Measurements from ENCODE around the gene ANK3.

ANK3 gene

DNA sequence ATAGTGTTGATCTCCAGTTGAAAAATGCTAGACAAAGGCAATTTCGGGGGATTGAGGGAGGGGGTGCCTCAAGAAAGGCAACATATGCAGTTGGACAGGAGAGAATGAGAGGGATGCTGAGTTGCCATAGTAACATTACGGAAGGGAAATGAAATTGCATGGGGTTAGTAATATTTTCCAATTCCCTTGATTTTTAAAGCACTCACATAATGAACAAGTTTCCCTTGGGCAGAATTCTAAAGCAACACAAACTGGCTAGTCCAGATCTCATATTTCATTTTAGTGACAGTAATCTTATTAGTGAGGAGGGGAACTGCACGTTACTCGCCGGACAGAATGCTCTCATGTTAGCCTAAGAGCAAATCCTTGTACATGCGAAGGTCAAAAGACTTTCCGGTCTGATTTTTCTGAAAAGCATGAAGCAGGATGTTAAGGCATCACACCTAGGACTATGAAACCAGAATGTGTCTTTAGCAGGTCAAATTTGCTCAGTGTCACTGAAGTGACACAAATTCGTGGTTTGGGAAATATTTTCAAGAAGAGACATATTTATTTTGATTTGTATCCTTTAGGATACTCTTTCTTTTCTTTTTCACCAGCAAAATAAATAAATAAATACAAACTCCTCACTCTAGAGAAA, 165.5 kb downstream of the ANK3 start:
- no peak for DNase-seq (ENCODE audit: low read depth)

DNA sequence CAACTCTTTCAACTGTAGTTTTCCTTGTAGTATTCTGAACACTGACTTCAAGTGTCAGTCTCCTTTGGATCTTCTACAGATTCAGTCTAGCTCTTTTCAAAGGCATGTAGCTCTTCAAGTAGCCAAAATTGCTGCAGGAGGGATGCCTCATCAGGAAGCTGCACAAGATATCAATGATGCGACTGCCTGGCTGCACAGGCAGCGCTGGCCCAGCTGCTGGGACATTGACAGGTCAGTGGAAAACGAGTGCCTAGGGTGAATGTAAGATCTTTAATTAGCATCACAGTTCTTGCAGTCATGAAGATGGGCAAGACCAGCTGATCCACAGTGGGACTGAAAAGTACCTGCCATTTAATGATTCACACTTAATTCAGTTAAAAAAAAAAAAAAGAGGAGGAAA, 167.6 kb downstream of the ANK3 start:
- no peak for DNase-seq (ENCODE audit: low read depth)

DNA sequence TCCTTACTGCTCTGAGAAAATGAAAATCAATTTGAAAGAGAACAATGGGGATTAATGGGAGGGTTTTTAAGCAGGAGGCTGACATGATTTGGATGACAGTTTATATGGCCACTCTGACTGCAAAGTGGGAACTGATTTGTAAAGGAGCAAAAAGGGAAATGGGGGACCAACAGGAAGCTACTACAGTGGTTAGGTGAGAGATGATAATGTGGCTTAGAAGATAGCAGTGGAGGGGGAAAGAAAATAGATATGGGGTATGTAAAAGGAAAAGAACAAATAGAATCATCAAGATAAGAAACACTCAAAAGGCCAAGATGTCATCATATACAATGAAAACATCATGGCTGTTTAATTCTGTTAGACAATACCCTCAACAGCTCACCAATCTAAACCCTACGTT, 177.5 kb downstream of the ANK3 start:
- DNase-seq (ENCODE audit: low read depth), result no peak

- no peak for DNase-seq (ENCODE audit: low read depth)
Measured at GRCh38 chr10:60209874-60210570, 179.7 kb downstream of the ANK3 start.

DNA sequence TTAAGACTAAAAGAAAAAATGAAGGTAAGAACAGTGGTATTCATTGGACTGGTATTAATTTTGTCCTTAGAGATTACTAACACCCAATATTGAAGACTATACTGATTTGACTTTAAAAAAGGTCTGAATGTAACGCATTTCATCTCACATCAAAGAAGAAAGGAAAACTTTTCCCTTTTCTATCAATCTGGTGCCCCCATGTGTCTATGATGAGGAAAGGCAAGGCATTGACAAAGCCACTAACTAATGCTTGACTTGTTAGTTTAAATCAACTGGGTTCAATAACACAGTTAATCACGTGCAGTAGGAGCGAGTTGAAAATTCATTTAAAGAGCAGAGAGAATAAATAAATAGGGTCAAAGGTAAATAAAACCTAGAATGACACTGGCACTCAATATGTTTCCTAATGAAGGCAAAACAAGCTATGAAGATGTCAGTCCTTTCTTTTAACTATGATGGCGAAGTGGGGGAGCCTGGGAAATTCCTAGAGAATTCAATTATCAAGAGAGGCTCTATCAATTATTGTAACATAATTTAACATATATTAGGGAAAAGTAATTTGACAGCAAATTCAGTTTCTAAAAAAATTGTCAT, 180.9 kb downstream of the ANK3 start:
- DNase-seq (ENCODE audit: low read depth), result peak; percentile 40

DNA sequence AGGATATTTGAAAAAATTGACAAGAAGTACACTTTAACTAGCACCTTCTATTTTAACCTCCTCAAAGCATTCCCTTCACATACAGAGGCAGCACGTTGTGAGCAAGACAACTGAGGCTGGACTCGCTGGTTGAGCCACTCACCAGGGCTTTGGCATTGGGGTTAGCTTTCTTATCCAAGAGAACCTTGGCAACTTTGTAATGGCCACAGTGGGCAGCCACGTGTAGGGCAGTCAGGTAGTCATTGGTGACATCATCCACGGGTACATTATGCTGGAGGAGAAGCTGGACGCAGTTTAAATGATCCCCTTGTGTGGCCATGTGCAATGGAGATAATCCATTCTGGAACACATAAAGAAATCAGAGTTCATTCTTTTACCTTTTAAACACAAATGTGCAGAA, 181.8 kb downstream of the ANK3 start:
- DNase-seq (ENCODE audit: low read depth), result no peak

- peak; percentile 58 for DNase-seq (ENCODE audit: low read depth)
Measured at GRCh38 chr10:60206735-60207134, 182.9 kb downstream of the ANK3 start.

GRCh38 chr10:60205741-60206140, 183.9 kb downstream of the ANK3 start:
- no peak for DNase-seq (ENCODE audit: low read depth)

GRCh38 chr10:60203993-60204618, 185.6 kb downstream of the ANK3 start:
- peak; percentile 46 for DNase-seq (ENCODE audit: low read depth)

- DNase-seq (ENCODE audit: low read depth), result no peak
Measured at GRCh38 chr10:60200682-60201053, 189.0 kb downstream of the ANK3 start.

- no peak for DNase-seq (ENCODE audit: low read depth)
Measured at GRCh38 chr10:60200012-60200681, 189.5 kb downstream of the ANK3 start.

DNA sequence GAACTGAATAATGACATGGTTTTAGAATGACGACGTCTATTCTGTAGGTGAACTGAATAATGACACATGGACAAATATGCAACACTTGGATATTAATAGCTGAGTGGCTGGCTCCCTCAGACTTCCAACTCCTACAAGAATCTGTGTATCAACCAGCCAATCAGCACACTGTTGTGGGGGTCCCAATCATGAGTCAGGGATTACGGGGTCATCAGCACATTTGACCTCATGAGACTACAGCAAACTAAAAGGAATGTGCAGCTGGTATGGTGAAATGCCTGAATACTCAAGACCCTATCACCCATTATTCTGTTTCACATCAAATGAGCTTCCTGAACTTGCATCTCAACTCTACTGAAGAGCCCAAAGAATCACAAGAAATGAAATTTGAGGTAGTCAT, 192.5 kb downstream of the ANK3 start:
- DNase-seq (ENCODE audit: low read depth), result peak; percentile 67

DNA sequence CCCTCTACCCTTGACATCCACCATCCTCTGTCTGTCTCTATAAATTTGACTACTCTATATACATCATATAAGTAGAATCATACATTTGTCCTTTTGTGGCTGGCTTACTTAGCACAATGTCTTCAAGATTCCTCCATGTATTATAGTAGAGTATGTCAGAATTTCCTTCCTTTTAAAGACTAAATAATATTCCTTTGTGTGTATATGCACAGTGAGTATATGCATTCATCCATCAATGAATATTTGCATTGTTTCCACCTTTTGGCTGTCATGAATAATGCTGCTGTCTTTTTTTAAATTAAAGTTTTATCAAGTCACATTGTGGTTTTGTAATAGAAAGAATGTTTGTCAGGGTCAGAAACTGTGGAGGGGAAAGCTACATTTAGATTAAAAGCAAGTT, 195.3 kb downstream of the ANK3 start:
- no peak for DNase-seq (ENCODE audit: low read depth)

DNA sequence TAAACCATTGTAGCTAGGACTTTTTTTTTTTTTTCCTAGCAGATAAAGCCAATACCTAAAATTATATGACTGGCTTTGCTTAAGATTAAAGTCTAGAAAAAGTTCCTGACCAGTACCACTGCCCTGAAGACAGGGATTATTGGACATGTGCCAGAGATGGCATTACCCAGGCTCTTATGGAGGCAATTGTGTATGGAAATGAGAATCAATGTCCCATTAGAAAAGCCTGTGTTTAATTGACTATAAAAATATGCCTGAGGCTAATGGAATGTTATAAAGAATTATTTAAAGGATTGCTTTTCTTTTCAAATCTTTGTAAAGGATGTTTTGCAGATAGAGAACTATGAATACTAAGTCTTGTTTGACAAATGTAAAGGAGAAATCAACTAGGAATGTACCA, 196.7 kb downstream of the ANK3 start:
- DNase-seq (ENCODE audit: low read depth), result no peak

DNA sequence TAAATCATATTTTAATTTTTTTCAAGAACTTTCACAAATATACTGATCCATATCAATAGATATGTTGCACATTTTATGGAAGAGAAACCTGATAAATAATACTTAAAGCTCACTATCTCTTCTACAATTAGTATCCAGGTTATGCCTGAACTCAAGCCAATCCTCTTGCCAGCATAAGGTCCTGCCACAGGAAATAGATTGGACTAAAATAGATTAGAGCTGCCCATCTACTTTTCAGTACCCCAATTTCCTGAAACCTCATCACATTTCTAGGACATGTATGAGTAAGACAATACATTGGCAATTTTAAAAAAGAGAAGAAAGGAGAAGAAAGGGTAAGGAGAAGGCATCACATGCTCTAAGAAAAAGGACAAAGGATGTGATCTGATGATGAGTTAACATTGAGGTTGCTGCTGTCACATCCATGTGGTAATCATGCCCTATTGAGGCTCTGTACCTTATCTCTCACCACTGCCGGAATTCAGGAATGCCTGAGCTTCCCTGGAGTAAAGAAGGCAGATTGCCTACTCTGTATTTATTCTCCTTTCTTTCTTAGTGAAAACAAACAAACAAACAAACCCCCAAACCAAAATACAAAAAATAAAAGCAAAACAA, 199.7 kb downstream of the ANK3 start:
- peak; percentile 60 for DNase-seq (ENCODE audit: low read depth)

DNA sequence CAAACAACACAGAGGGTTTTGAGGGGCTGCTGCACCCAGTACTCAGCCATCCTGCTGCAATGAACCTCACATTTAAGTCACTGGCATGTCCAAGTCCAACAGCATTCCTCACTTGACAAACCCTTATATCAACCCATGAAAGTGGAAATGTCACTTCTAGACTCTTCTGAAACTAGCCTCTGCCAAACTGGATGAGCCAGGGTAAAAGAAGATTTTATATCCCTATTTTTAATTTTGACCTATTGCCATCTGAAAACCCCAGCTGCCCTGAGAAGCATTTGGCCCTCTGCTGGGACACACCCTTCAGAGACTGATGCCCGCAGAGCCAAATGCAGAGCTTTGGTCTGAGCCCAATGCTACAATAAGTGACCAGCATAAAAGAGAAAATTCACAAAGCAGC, 201.1 kb downstream of the ANK3 start:
- no peak for DNase-seq (ENCODE audit: low read depth)

- DNase-seq (ENCODE audit: low read depth), result no peak
Measured at GRCh38 chr10:60187691-60188090, 202.0 kb downstream of the ANK3 start.

DNA sequence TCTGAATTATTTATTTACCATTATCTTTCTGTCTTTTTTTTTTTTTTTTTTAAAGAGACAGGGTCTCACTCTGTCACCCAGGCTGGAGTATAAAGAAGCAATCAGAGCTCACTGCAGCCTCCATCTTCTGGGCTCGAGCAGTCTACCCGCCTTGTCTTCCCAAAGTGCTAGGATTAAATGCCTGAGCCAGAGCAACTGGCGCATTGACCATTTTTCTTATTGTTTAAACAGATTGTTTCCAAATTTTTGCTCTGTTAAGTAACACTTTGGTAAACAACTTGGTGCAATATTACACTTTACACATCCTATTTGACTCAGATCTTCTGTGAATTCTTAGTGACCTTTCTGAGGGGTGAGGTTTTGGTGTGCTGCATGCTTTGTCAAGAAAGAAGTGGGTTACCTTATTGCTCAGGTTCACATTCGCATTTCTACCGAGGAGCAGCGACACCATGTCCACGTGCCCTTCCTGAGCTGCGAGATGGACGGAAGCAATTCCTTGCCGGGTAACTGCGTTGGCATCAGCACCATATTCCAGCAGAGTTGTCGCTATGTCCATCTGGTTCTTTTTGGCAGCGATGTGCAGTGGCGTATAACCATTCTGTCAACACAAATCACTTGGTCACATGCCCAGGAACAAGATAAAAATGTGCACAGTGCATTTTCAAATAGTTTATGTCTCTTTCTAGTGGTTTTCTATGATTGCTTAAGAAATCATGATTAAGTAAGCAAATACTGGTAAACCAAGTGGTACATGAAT, 203.2 kb downstream of the ANK3 start:
- DNase-seq (ENCODE audit: low read depth), result peak; percentile 40

GRCh38 chr10:60185421-60185820, 204.3 kb downstream of the ANK3 start:
- DNase-seq (ENCODE audit: low read depth), result peak; percentile 47

DNA sequence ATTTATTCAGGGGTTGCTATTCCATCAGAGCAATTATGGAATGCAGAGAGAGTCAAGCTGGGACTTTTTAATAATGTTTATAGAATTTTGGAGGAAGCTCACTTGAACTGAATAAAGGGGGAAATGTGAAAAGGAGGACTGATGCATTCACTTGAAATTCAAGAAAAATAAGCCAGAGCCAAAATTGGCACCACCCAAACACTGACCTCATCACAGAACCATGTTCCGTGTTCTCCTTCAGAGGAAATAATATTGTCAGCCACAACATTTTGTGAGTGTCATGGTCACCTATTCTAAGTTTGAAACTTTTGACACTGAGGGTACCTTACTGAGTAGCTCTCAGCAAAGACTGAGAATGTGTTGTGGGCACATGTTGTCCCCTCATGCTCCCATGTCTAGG, 207.0 kb downstream of the ANK3 start:
- DNase-seq (ENCODE audit: low read depth), result no peak

DNA sequence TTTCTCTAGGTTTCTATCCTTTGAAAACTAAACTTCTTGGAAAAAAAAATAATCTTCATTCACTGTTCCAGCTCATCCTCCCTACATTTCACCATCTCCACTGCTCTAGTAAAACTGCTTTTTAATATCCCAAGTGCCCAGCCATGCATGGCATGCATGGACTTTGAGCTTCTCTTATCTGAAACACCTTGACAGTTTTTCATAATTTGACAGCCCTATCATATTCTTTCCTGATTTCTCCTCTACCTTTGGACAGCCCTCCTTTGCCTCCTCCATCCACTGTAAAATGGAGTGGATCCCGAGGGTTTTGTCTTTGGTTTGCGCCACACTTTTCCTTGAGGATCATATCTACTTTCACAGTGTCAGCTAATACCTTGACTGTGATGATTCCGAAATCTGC, 212.8 kb downstream of the ANK3 start:
- no peak for DNase-seq (ENCODE audit: low read depth)

Measured in amniotic epithelial cell (primary cell).